Ovary (tissue), 9 donors: Measurements from ENCODE around the gene RSF1. TPM values are rescaled to one million over a fixed set of nuclear protein-coding genes. Genes with fewer than 3 reads are reported as not detected.

Experiments used
- DNase-seq, 5 donors: peaks; one replicate each; pipeline ENCODE4 v3.0.0-alpha.2; 2019 to 2020
- H3K27ac ChIP-seq, 2 donors: fragments of 200-600 bp; one replicate each; pipeline versions ENCODE4 v1.5.1 to v1.8.0; 2019 to 2022
- H3K27me3 ChIP-seq: fragments of 200-600 bp; one replicate; pipeline ENCODE4 v1.8.0; 2022
- H3K36me3 ChIP-seq: fragments of 200-600 bp; sonication (generic); one replicate; pipeline ENCODE4 v1.5.1; 2019
- H3K4me1 ChIP-seq: one replicate; pipeline ENCODE4 v1.8.1; 2013; ENCODE audit warnings: mild to moderate bottlenecking, moderate library complexity; ENCODE audit not compliant: insufficient read depth
- H3K4me3 ChIP-seq: fragments of 200-600 bp; sonication (generic); one replicate; pipeline ENCODE4 v1.5.1; 2017
- H3K9me3 ChIP-seq, 2 donors: fragments of 200-600 bp in 1 of 2; sonication (generic) in 1 of 2; one replicate each; pipeline versions ENCODE4 v1.5.1 to v1.8.1; 2013 to 2019; ENCODE audit warnings: mild to moderate bottlenecking in 1 of 2, moderate library complexity in 1 of 2
- CTCF ChIP-seq, 3 donors: fragments of 450-650 bp in 2 of 3; fragments of 200-600 bp in 1 of 3; IDR thresholded peaks; one replicate each; pipeline versions ENCODE4 v1.5.1 to v1.8.0; 2016 to 2022; ENCODE audit warnings: antibody characterized with exemption in 3 of 3, mild to moderate bottlenecking in 1 of 3
- EP300 ChIP-seq: sonication (generic); formaldehyde crosslinking; IDR thresholded peaks from one replicate; pipeline ENCODE4 v1.6.1; 2017; ENCODE audit warnings: antibody characterized with exemption
- POLR2A ChIP-seq: fragments of 450-650 bp; IDR thresholded peaks from one replicate; pipeline ENCODE4 v1.6.1; 2017; ENCODE audit warnings: antibody characterized with exemption, mild to moderate bottlenecking, moderate library complexity
- WGBS, 3 donors: extraction: QIAGEN DNeasy Blood & Tissue Kit in 1 of 3; methylation state at CpG; one replicate each; pipeline versions ENCODE4 v1.1.5 to v1.1.7; 2013 to 2017; 5-methylcytosine and 5-hydroxymethylcytosine counted together
- intact Hi-C, 4 donors: fragments of 100-400 bp; cut with DNase I; formaldehyde crosslinking; loops; one replicate each; pipeline versions ENCODE4 v1.11.0 to v1.15.1; 2022 to 2023
- polyA plus RNA-seq, 2 donors: library from polyadenylated mRNA; stranded (reverse); fragments of 200-250 nt in 1 of 2; fragments of 350-450 nt in 1 of 2; fragmentation: Illumina TruSeq in 1 of 2; extraction: RNeasy Lipid Tissue Mini Kit (QIAGEN cat#74804) in 1 of 2; gene quantifications; one replicate each; pipeline ENCODE4 v1.2.3, GENCODE V29; 2013 to 2014
- total RNA-seq, 7 donors: library from RNA; depleted of rRNA in 2 of 7; stranded (reverse); fragments of >200 nt in 2 of 7; fragmentation: NEBNext Ultra II Directional in 3 of 7; extraction: Animal tissue kit (Norgen Biotek cat#: 25700) in 3 of 7; gene quantifications; one replicate each; pipeline versions ENCODE4 v1.1.0 to v1.2.4, GENCODE V29; 2016 to 2023
- donor health status: DM: no; HTN: no; CAD: no; lungs with moderate emphysema.
- donor health status: DM: no; HTN: no; CAD: no.
- donor health status: Bipolar disorder and iron deficiency.
- donor health status: DM: yes; HTN: yes; CAD: no.
- donor health status: DM: no; HTN: no; CAD: no.
- donor health status: DM: yes; HTN: yes; CAD: no.

RSF1 gene
- total and polyA plus RNA-seq, 9 donors = 14.8 to 89.2 (median 76.4) TPM

- DNase-seq = no peak
- Histone ChIP-seq H3K4me3 (no peak overlapping the region), H3K27me3 (no peaks in the 10 kb centered on the region), H3K27ac (no peak overlapping the region), H3K9me3 (no peaks in the 10 kb centered on the region), H3K36me3 (no peaks in the 10 kb centered on the region), H3K4me1 (peaks cover 3% of the 10 kb centered on the region)
- 30 to 45% (median 40%) methylated on average over 2 of the region's 2 CpGs for WGBS, 3 donors
- intact Hi-C loops = no loop called here
- no peak for TF ChIP-seq EP300
- TF ChIP-seq CTCF (IDR thresholded peaks at IDR 0.05) = no peak
- no peak for TF ChIP-seq POLR2A
Observed at GRCh38 chr11:77758331-77758730, 62.2 kb downstream of the RSF1 start.

- WGBS, 3 donors = 89 to 95% (median 94%) methylated on average over 5 of the region's 5 CpGs
- Histone ChIP-seq H3K4me3 (no peak overlapping the region), H3K36me3 (no peaks in the 10 kb centered on the region), H3K4me1 (peaks cover 10% of the 10 kb centered on the region), H3K27ac (no peak overlapping the region), H3K27me3 (no peaks in the 10 kb centered on the region), H3K9me3 (no peaks in the 10 kb centered on the region)
- DNase-seq = no peak
- TF ChIP-seq POLR2A = no peak
- no peak for TF ChIP-seq EP300
- no peak for TF ChIP-seq CTCF (IDR thresholded peaks at IDR 0.05)
- intact Hi-C loops = no loop called here
Observed at GRCh38 chr11:77753230-77753629, 67.3 kb downstream of the RSF1 start.

- intact Hi-C loops = no loop called here
- 17 to 27% (median 23%) methylated on average over 3 of the region's 3 CpGs for WGBS, 3 donors
- H3K27ac ChIP-seq = no peak overlapping the region
- no peaks in the 10 kb centered on the region for H3K27me3 ChIP-seq
- no peaks in the 10 kb centered on the region for H3K36me3 ChIP-seq
- peaks cover 10% of the 10 kb centered on the region for H3K4me1 ChIP-seq
- no peak overlapping the region for H3K4me3 ChIP-seq
- peak in 1 of 5 donors; percentile 69 for DNase-seq
- no peaks in the 10 kb centered on the region for H3K9me3 ChIP-seq
- TF ChIP-seq EP300 (no peak), CTCF (IDR thresholded peaks at IDR 0.05) (no peak), POLR2A (no peak)
Observed at GRCh38 chr11:77752516-77752915, 68.0 kb downstream of the RSF1 start.

GRCh38 chr11:77750394-77751156 lies 69.9 kb downstream of the RSF1 start:
- no peaks in the 10 kb centered on the region for H3K36me3 ChIP-seq
- DNase-seq = no peak
- intact Hi-C loops = no loop called here
- 96 to 97% (median 97%) methylated on average over 6 of the region's 6 CpGs for whole genome bisulfite sequencing, 3 donors
- no peak overlapping the region for H3K4me3 ChIP-seq
- no peak overlapping the region for H3K27ac ChIP-seq
- H3K9me3 ChIP-seq = no peaks in the 10 kb centered on the region
- TF ChIP-seq EP300 (no peak), POLR2A (no peak), CTCF (IDR thresholded peaks at IDR 0.05) (no peak)
- peaks cover 7% of the 10 kb centered on the region for H3K4me1 ChIP-seq
- H3K27me3 ChIP-seq = no peaks in the 10 kb centered on the region
